Naive thymus-derived CD8-positive, alpha-beta T cell (primary cell): Measurements from ENCODE around the gene SRRD. TPM values are rescaled to one million over a fixed set of nuclear protein-coding genes. Genes with fewer than 3 reads are reported as not detected.
A peak's percentile ranks its signal among the peaks of the same experiment; 100 is the strongest.
"Not testable (repeated sequence)": the region's sequence is repeated elsewhere in the genome, so short reads cannot be mapped to it uniquely, and the experiment has no call there.

Experiments
- ATAC-seq, 2 donors: fragments of 150-1000 bp; cut with Tn5 transposase in 1 of 2; sonication (Bioruptor Pico), chemical (Tn5 transposase) in 1 of 2; 1 replicate in 1 of 2; 2 replicates in 1 of 2; pipeline ENCODE4 v1.10.0; 2021; ENCODE audit warnings: mild to moderate bottlenecking in 2 of 2, moderate library complexity in 2 of 2
- POLR2A ChIA-PET: fragments of 350-600 bp; sonication (Branson Sonifier 250); formaldehyde crosslinking; loops from one replicate; lab custom pipeline; 2021; ENCODE audit warnings: antibody characterized with exemption; lab: Charles Lee
- DNase-seq, 10 donors: peaks; one replicate each; pipeline versions ENCODE4 v3.0.0 to v3.0.0-alpha.2; 2020 to 2022
- H3K27ac Mint-ChIP-seq, 10 donors: one replicate each; pipeline ENCODE4 v1.8.0; 2020 to 2022; ENCODE audit warnings: mild to moderate bottlenecking in 10 of 10, mixed read lengths in 10 of 10, moderate library complexity in 4 of 10, inconsistent platforms in 1 of 10
- H3K27me3 Mint-ChIP-seq, 5 donors: one replicate each; pipeline ENCODE4 v1.8.0; 2021 to 2022; ENCODE audit warnings: mixed read lengths in 5 of 5
- H3K36me3 Mint-ChIP-seq, 3 donors: one replicate each; pipeline ENCODE4 v1.8.0; 2020 to 2022; ENCODE audit warnings: mixed read lengths in 3 of 3, mild to moderate bottlenecking in 2 of 3, inconsistent platforms in 1 of 3
- H3K4me1 Mint-ChIP-seq, 4 donors: one replicate each; pipeline ENCODE4 v1.8.0; 2021 to 2022; ENCODE audit warnings: mixed read lengths in 4 of 4
- H3K4me3 Mint-ChIP-seq, 10 donors: one replicate each; pipeline ENCODE4 v1.8.0; 2020 to 2022; ENCODE audit warnings: mild to moderate bottlenecking in 10 of 10, mixed read lengths in 10 of 10, moderate library complexity in 6 of 10, inconsistent platforms in 1 of 10
- H3K9me3 Mint-ChIP-seq, 9 donors: one replicate each; pipeline ENCODE4 v1.8.0; 2020 to 2022; ENCODE audit warnings: mixed read lengths in 9 of 9, mild to moderate bottlenecking in 3 of 9, inconsistent platforms in 1 of 9, moderate library complexity in 1 of 9
- polyA plus RNA-seq, 3 donors: library from polyadenylated mRNA; unstranded; fragments of 300-500 nt; fragmentation: Illumina TruSeq; gene quantifications; one replicate each; pipeline ENCODE4 v1.2.3, GENCODE V29; 2021
- total RNA-seq, 8 experiments: library from RNA in 2 of 8; stranded (reverse) in 2 of 8; gene quantifications; one replicate each; pipeline ENCODE4 v1.2.3 and lab custom pipeline; 2021 to 2026

The SRRD gene, protein sequence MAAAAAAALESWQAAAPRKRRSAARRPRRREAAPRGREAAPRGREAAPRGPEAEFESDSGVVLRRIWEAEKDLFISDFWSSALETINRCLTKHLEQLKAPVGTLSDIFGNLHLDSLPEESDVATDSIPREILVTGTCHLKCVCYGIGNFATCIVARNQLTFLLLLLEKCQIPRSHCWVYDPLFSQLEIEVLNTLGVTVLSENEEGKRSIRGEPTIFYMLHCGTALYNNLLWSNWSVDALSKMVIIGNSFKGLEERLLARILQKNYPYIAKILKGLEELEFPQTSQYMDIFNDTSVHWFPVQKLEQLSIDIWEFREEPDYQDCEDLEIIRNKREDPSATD
- total RNA-seq (10 to 100 TPM; 21.4 to 24.6 TPM), polyA plus RNA-seq (10 to 100 TPM; 17.1 to 27.0 (median 17.9) TPM), total RNA-seq (lab: John Stamatoyannopoulos, UW) (29.4 to 52.0 (median 39.3) reads per million in 6 experiments)

DNA sequence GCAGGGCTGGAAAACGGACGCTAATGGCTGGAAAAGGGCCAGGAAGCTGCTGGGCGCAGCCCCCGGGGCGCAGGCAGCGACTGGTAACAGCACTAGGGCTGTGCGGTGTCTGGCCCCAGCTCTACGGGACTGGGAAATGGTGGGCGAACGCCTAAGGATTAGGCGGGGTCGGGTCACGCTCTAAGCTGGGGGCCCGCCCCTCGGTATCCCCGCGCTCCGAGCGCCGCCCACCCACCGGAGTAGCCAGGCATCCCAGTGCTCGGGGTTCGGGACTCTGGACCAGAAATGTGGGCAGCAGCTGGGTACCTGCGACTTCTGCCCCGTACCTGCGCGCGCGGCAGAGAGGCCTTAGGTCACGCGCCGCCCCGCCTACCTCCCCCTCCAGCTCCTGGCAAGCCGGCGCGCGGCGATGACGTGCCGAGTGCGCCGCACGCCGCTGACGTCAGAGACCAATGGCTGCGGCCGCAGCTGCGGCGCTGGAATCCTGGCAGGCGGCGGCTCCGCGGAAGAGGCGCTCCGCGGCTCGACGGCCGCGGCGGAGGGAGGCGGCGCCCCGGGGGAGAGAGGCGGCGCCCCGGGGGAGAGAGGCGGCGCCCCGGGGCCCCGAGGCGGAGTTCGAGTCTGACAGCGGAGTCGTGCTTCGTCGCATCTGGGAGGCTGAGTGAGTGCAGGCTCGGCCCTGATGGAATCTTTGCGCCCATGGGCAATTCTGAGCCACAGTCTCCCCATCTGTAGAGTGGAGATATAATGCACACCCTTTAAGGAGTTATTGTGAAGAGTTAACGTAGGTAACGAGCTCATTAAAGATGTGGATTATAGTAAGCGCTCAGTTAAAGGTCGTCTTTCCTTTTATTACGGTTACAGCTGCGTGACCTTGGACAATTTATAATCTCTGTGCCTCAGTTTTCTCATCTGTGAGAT lies at the start of gene SRRD, which contains the start of gene HPS4:
TSS of gene SRRD (plus strand) at position 439 of the 921 bp plus-strand sequence. CDS start at position 453, 14 bp downstream.
TSS of gene HPS4 (minus strand) at position 345 of the 921 bp plus-strand sequence. CDS start 2,021 bp downstream, outside the sequence.
- peak; percentile 89 to 96 (median 94) for DNase-seq
- Mint-ChIP-seq H3K27ac (peak within 1 kb of the TSS; percentile 93 to 99 (median 98)), H3K27me3 (no peaks in the 10 kb centered on the region), H3K9me3 (no peaks in the 10 kb centered on the region), H3K4me1 (peaks cover 44 to 72% (median 69%) of the 10 kb centered on the region in 4 donors), H3K36me3 (peaks cover 0 to 43% (median 0%) of the 10 kb centered on the region in 3 donors), H3K4me3 (peak within 1 kb of the TSS; percentile 90 to 97 (median 94))
- POLR2A ChIA-PET: interaction anchor here (0.8 to 3.4 kb wide), 18 partner anchors 10 to 189 kb away, joined by 3 to 40 read pairs (median 4); partner anchors contain the start of genes ASPHD2, MIAT, TFIP11 and TPST2
- peak; percentile 80 to 83 for ATAC-seq

DNA sequence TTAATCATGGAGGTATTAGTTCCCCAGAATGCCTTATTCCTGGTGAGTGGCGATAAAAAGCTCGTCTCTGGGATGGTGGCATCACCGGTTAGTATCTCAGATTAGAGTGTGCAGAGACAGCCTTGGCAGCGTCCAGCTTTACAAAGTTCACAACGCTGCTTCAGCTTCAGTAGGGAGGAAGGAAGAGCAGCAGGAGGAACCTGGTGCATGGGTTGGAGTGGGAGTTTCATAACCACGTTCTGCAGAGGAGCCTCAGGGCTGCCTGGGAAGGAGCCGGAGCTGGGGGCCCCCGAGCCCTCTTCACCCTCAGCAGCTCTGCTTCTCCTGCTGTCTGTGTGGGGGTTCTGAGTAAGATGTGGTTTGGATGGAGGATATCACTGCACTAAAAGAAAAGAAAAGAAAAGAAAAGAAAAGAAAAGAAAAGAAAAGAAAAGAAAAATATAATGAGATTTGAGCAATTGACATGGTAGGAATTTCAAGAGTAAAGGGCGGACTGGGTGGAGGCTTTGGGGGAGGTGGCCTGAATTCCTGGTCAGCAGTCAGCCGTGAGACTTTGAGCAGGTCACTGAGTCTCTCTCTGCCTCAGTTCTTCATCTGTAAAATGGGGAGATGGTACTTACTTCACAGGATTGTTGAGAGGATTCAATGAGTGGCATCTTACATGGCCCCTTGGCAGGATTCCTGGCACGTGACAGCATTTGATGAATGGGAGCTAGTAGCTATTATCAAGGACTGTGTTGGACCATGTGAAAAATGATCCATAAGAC lies 48.2 kb upstream of the SRRD start:
- Mint-ChIP-seq H3K36me3 (peaks cover 0 to 15% (median 8%) of the 10 kb centered on the region in 3 donors), H3K27me3 (no peaks in the 10 kb centered on the region), H3K9me3 (no peaks in the 10 kb centered on the region), H3K4me1 (peaks cover 13 to 45% (median 30%) of the 10 kb centered on the region in 4 donors), H3K27ac (peak overlapping the region in 2 of 10 donors; percentile 28 to 47), H3K4me3 (no peak overlapping the region)
- DNase-seq (no peak), ATAC-seq (no peak)
- POLR2A ChIA-PET: interaction anchor here (0.9 kb wide), 1 partner anchor 48 kb away, joined by 4 read pairs; the partner anchor contains the start of genes HPS4 and SRRD

DNA sequence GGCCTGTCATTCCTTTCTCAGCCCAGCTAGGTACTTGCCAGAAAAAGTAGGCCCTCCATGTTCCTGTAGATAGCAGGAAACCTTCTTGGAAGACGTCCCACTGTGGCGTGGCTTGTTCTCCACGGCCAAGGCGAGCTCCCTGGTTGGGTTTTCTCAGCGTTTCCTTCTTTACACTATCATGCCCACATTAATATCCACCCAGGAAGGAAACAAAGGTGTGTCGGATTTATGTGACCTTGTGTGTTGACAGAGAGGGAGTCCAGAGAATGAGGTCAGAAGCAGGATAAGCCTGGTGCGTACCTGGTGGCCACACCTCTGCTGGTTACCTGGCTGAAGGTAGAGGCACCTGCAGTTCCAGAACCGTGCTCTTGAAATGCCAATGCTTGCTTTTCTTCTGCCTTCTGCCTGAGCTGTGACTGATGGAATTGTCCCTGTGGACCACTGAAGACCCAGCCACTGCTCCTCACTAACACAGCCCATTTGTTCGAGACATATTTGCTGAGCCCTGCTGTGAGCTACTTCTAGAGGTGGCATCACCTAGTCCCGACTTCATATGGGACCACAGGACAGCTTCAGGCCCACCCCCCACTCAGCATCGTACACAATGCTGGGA lies 46.7 kb upstream of the SRRD start:
- POLR2A ChIA-PET: interaction anchor here (0.8 kb wide), 1 partner anchor 8 kb away, joined by 4 read pairs; the partner anchor contains the start of gene ASPHD2
- Mint-ChIP-seq H3K9me3 (no peaks in the 10 kb centered on the region), H3K27ac (peak overlapping the region in 1 of 10 donors; percentile 27), H3K4me1 (peaks cover 11 to 31% (median 23%) of the 10 kb centered on the region in 4 donors), H3K4me3 (no peak overlapping the region), H3K36me3 (peaks cover 0 to 15% (median 8%) of the 10 kb centered on the region in 3 donors), H3K27me3 (no peaks in the 10 kb centered on the region)
- DNase-seq (no peak), ATAC-seq (no peak)

DNA sequence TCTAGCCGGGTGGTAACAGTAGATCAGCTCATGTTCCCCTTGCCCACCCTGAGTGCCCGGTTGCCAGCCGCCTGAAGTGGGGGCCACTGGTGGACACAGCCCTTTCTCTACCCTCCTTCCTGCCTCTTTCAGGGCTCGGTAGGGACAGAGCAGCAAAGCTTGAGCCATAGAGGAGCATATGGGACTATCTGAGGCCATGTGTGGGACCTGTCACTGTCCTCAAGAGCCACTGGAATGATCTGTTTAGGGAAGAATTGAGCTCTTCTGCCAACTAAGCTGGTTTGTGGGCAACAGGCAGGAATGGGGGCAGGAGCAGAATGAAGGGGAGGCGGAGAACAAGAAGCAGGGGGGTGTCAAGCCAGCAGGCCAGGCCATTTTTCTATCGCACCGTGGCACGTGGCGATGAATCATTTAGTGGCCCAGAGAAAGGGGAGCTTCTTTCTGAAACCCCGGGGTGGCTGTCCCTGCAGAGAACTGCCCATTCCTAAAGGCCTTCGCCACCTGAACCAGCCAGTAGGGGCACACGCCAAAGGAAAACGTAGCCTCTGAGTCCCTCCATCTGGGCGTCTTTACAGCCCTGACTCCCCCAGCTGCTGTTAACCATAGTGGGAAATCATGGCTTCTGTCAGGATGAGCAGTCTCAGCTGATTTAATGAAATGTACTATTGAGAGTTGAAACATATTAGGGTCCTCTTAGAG lies 45.8 kb upstream of the SRRD start:
- no peaks in the 10 kb centered on the region for H3K9me3 Mint-ChIP-seq
- no peak overlapping the region for H3K4me3 Mint-ChIP-seq
- H3K27me3 Mint-ChIP-seq: no peaks in the 10 kb centered on the region
- H3K27ac Mint-ChIP-seq: peak overlapping the region in 2 of 10 donors; percentile 18 to 34
- H3K36me3 Mint-ChIP-seq: peaks cover 0 to 15% (median 8%) of the 10 kb centered on the region in 3 donors
- ATAC-seq (no peak), DNase-seq (no peak)
- POLR2A ChIA-PET: interaction anchor here (0.8 kb wide), 1 partner anchor 9 kb away, joined by 4 read pairs; the partner anchor contains the start of gene ASPHD2
- peaks cover 11 to 28% (median 21%) of the 10 kb centered on the region in 4 donors for H3K4me1 Mint-ChIP-seq

DNA sequence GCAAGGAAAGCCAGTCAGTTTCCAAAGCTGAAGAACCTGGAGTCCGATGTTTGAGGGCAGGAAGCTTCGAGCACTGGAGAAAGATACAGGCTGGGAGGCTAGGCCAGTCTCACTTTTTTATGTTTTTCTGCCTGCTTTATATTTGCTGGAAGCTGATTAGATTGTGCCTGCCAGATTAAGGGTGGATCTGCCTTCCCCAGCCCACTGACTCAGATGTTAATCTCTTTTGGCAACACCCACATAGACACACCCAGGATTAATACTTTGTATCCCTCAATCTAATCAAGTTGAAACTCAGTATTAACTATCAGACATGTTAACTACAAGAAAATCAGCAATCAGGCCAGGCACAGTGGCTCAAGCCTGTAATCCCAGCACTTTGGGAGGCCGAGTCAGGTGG lies 44.9 kb upstream of the SRRD start:
- Mint-ChIP-seq H3K4me1 (peaks cover 11 to 28% (median 19%) of the 10 kb centered on the region in 4 donors), H3K36me3 (peaks cover 0 to 22% (median 7%) of the 10 kb centered on the region in 3 donors)
- DNase-seq, POLR2A ChIA-PET, ATAC-seq, H3K27me3 Mint-ChIP-seq, H3K9me3 Mint-ChIP-seq, H3K4me3 Mint-ChIP-seq, H3K27ac Mint-ChIP-seq: not testable (repeated sequence)

DNA sequence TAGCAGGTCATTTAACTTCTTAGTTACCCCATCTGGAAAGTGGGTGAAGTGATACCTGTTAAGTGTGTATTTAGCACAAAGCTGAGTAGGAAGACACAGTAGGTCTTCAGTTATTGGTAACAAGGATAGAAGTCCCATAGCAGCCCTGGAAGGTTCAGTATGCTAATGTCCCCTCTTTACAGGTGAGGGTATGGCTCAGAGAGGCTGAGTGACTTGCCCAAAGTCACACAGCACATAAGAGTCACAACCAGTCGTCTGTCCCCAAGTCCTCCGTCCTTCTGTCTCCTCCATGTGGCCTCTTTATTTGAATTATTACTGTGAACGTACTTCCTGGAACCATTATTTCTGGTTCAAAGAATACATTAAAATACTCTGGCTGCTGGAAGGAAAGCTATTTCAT lies 44.1 kb upstream of the SRRD start:
- H3K27me3 Mint-ChIP-seq: no peaks in the 10 kb centered on the region
- no peaks in the 10 kb centered on the region for H3K9me3 Mint-ChIP-seq
- H3K4me3 Mint-ChIP-seq: no peak overlapping the region
- H3K36me3 Mint-ChIP-seq: peaks cover 0 to 22% (median 0%) of the 10 kb centered on the region in 3 donors
- H3K27ac Mint-ChIP-seq: no peak overlapping the region
- peaks cover 11 to 28% (median 19%) of the 10 kb centered on the region in 4 donors for H3K4me1 Mint-ChIP-seq
- ATAC-seq (no peak), DNase-seq (no peak)
- POLR2A ChIA-PET: no interaction called here

DNA sequence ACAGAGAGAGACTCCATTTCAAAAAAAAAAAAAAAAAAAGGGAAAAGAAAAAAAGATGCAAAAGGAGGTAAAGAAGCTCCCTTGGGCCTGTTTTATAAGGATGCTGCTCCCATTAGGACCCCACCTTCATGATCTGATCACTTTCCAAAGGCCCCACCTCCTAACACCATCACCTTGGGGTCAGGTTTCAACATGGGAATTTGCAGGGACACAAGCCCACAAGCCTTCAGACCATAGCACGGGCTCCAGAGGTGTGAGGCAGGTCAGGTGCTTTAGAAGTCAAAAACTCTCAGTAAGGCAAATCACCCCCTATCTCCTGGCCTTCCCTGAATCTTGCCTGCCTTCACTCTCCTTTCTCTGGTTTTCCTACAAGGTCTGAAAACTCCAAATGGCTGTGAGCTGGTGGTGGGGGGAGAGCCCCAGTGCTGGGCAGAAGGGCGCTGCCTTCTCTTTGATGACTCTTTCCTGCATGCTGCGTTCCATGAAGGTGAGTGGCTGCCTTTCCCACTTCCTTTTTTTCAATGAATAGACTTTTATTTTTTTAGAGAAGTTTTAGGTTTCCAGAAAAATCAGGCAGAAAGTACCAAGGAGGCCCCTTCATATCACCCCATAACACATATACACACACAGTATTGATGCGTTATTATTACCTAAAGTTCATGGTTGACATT lies 41.5 kb upstream of the SRRD start:
- POLR2A ChIA-PET: interaction anchor here (0.7 to 1.5 kb wide), 2 partner anchors 11 to 14 kb away, joined by 3 to 5 read pairs; no protein-coding TSS in a partner anchor
- Mint-ChIP-seq H3K36me3 (peaks cover 0 to 14% (median 0%) of the 10 kb centered on the region in 3 donors), H3K4me3 (no peak overlapping the region), H3K9me3 (no peaks in the 10 kb centered on the region), H3K4me1 (peaks cover 0 to 6% (median 2%) of the 10 kb centered on the region in 4 donors), H3K27ac (peak overlapping the region in 1 of 10 donors; percentile 43), H3K27me3 (no peaks in the 10 kb centered on the region)
- no peak for DNase-seq
- no peak for ATAC-seq

DNA sequence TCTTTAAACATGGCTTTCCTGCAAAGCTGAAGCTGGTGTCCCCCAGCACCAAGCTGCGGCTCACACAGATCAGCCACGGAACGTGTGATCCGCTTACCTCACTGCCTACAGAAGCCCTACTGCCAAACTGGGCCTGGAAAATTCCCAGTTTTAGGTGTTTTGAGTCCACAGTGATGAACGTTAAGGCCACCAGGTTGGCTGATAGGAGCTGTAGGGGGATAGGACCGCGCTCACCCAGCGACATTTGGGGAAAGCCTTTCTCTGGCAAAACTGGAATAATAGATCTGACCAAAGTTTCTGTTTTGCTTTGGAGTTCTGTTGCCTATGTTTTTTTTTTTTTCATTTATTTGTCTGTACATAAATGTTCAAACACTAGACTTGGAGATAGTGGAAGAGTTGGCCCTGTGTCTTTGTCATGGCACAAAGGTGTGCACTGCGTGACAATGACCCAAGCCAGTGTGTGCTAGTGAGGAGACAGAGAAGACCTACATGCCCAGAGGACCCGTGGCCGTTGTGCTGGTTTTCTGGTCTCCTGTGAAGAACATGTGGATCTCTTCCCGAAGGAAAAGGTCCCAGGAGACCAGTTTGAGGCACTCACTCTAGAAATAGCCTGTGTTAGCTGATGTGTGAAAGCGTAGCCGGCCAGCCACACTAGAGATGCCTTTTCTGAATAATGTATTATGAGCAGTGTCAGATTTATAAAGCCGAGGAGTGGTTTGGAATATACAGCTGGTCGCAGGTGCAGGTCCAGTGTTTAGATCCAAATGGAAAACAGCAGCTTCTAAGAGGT lies 39.6 kb upstream of the SRRD start:
- peaks cover 0 to 12% (median 0%) of the 10 kb centered on the region in 3 donors for H3K36me3 Mint-ChIP-seq
- POLR2A ChIA-PET: interaction anchor here (0.6 kb wide), 2 partner anchors 147 to 1427 kb away, joined by 3 to 5 read pairs; no protein-coding TSS in a partner anchor

DNA sequence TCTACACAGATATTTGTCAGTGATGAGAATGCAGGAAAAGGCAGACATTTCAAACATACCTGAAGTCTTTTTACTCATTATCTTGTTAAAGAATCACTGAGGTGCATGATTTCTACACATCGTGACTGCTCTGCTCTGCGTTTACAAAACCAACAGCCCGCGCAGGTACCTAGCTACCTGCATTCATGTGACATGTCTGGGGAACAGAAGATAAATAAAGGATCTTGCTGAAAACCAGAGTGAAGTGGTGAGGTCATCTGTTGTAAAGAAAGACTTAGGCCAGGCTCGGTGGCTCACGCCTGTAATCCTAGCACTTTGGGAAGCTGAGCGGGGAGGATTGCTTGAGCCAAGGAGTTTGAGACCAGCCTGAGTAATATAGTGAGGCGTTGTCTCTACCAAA lies 38.9 kb upstream of the SRRD start:
- ATAC-seq: no peak
- peak overlapping the region in 2 of 10 donors; percentile 51 to 53 for H3K27ac Mint-ChIP-seq

More for the DNA sequence above, 39.6 kb upstream of the SRRD start:
- Mint-ChIP-seq H3K27me3 (no peaks in the 10 kb centered on the region), H3K9me3 (no peaks in the 10 kb centered on the region), H3K4me1 (peaks cover 0 to 1% (median 0%) of the 10 kb centered on the region in 4 donors), H3K27ac (no peak overlapping the region), H3K4me3 (no peak overlapping the region)
- DNase-seq: no peak
- no peak for ATAC-seq

More for the DNA sequence above, 38.9 kb upstream of the SRRD start:
- peaks cover 0 to 12% (median 0%) of the 10 kb centered on the region in 3 donors for H3K36me3 Mint-ChIP-seq
- DNase-seq: no peak
- H3K27me3 Mint-ChIP-seq: no peaks in the 10 kb centered on the region
- POLR2A ChIA-PET: no interaction called here
- peaks cover 0 to 1% (median 0%) of the 10 kb centered on the region in 4 donors for H3K4me1 Mint-ChIP-seq
- H3K9me3 Mint-ChIP-seq: no peaks in the 10 kb centered on the region
- H3K4me3 Mint-ChIP-seq: no peak overlapping the region
